Small intestine (tissue), 7 donors: ENCODE measurements around the gene NOC2L. TPM values are rescaled to one million over a fixed set of nuclear protein-coding genes. Genes with fewer than 3 reads are reported as not detected.
"Not testable (repeated sequence)": the region's sequence is repeated elsewhere in the genome, so short reads cannot be mapped to it uniquely, and the experiment has no call there.

ENCODE experiments used
- DNase-seq, 2 donors: peaks; one replicate each; pipeline versions ENCODE4 v3.0.0 to v3.0.0-alpha.2; 2013
- FAIRE-seq: peaks from 2 replicates; lab custom pipeline; 2012; peaks lifted over from hg19 to GRCh38; lab: Jason Lieb, UNC
- H3K27ac ChIP-seq, 3 donors: one replicate each; pipeline ENCODE4 v1.5.1; 2013; ENCODE audit warnings: low read length in 2 of 3, mild to moderate bottlenecking in 2 of 3, control low read depth in 1 of 3, inconsistent platforms in 1 of 3, low read depth in 1 of 3, moderate library complexity in 1 of 3
- H3K27me3 ChIP-seq, 3 donors: one replicate each; pipeline ENCODE4 v1.6.1; 2013; ENCODE audit warnings: low read length in 3 of 3, inconsistent platforms in 1 of 3; ENCODE audit not compliant: control insufficient read depth in 3 of 3, insufficient read depth in 3 of 3
- H3K36me3 ChIP-seq, 3 donors: one replicate each; pipeline ENCODE4 v1.6.1; 2013; ENCODE audit warnings: low read length in 3 of 3, inconsistent platforms in 1 of 3, low read depth in 1 of 3, mild to moderate bottlenecking in 1 of 3, moderate library complexity in 1 of 3; ENCODE audit not compliant: control insufficient read depth in 3 of 3, insufficient read depth in 2 of 3
- H3K4me1 ChIP-seq, 3 donors: one replicate each; pipeline ENCODE4 v1.6.1; 2013; ENCODE audit warnings: low read length in 2 of 3, inconsistent platforms in 1 of 3, low read depth in 1 of 3, mild to moderate bottlenecking in 1 of 3, moderate library complexity in 1 of 3; ENCODE audit not compliant: control insufficient read depth in 3 of 3, insufficient read depth in 2 of 3
- H3K4me3 ChIP-seq, 3 donors: one replicate each; pipeline ENCODE4 v1.5.1; 2013; ENCODE audit warnings: low read length in 3 of 3, control low read depth in 1 of 3, inconsistent platforms in 1 of 3, low read depth in 1 of 3, mild to moderate bottlenecking in 1 of 3, moderate library complexity in 1 of 3
- H3K9me3 ChIP-seq, 2 donors: one replicate each; pipeline ENCODE4 v1.6.1; 2013; ENCODE audit warnings: low read depth in 1 of 2, low read length in 1 of 2; ENCODE audit not compliant: control insufficient read depth in 2 of 2, insufficient read depth in 1 of 2
- WGBS, 3 donors: extraction: QIAGEN DNeasy Blood & Tissue Kit; methylation state at CpG; one replicate each; pipeline ENCODE4 v1.1.7; 2013; 5-methylcytosine and 5-hydroxymethylcytosine counted together
- polyA plus RNA-seq, 4 donors: library from polyadenylated mRNA; stranded (reverse) in 3 of 4; unstranded in 1 of 4; fragments of 200-250 nt in 3 of 4; fragments of 120-200 nt in 1 of 4; gene quantifications; one replicate each; pipeline versions ENCODE4 v1.2.1 to v1.2.3, GENCODE V29; 2013
- donor health status: healthy with polysubstance abuse.
- donor health status: control.
- donor health status: control.
- donor health status: Bipolar disorder and iron deficiency.
- donor health status: healthy.

The NOC2L gene
- polyA plus RNA-seq, 4 donors, result 34.0 to 69.3 (median 45.4) TPM

- no peak for FAIRE-seq
- H3K36me3 ChIP-seq, result no peaks in the 10 kb centered on the region
- no peak for DNase-seq
- peaks cover 0 to 45% (median 3%) of the 10 kb centered on the region in 3 donors for H3K27me3 ChIP-seq
- peaks cover 0 to 22% (median 0%) of the 10 kb centered on the region in 3 donors for H3K4me1 ChIP-seq
- H3K9me3 ChIP-seq, result no peaks in the 10 kb centered on the region
- no peak overlapping the region for H3K27ac ChIP-seq
- no peak overlapping the region for H3K4me3 ChIP-seq
- 93 to 94% (median 94%) methylated on average over 20 to 21 of the region's 21 CpGs for WGBS, 3 donors
These were observed 56.3 kb downstream of the NOC2L start for GRCh38 chr1:902802-903201.

DNA sequence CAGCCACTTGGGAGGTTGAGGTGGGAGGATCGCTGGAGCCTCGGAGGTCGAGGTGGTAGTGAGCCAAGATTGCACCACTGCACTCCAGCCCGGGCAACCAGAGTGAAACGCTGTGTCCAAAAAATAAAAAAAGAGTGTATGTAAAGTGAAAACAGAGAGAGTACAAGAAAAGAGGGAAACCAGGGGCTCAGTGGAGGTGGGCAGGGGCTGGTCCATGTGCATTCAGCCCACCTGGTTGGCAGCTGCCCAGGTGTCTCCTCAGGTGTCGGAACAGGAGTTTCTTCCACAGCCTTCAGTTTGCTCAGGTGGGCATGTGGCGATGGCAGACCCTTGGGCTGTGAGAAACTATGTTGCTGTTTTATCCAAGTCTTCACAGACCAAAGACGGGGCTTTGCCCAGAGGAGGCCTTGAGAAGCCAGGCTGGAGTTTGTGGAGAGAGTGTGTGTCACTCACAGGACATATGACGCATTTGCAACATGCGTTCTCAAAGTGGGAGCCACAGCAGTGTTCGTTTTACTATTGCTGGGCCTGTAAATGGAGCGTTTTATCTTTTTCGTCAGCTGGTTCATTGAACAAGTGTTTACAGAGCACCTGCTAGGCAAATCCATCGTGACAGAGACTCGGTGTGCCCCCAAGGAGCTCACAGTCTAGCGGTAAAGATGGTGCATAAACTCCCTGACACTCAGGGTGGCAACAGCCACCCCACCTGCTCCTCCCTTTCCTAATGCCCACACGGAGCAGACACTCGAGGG lies 57.8 kb downstream of the NOC2L start:
- Histone ChIP-seq H3K4me1 (peaks cover 0 to 14% (median 0%) of the 10 kb centered on the region in 3 donors), H3K4me3 (no peak overlapping the region), H3K9me3 (no peaks in the 10 kb centered on the region), H3K27ac (no peak overlapping the region), H3K36me3 (no peaks in the 10 kb centered on the region), H3K27me3 (peaks cover 0 to 46% (median 3%) of the 10 kb centered on the region in 3 donors)
- FAIRE-seq (no peak), DNase-seq (no peak)
- 54 to 75% (median 67%) methylated on average over 18 of the region's 18 CpGs for WGBS, 3 donors

- 72 to 85% (median 82%) methylated on average over 8 of the region's 8 CpGs for WGBS, 3 donors
- DNase-seq (no peak), FAIRE-seq (no peak)
- Histone ChIP-seq H3K4me3 (no peak overlapping the region), H3K27ac (no peak overlapping the region), H3K36me3 (no peaks in the 10 kb centered on the region), H3K27me3 (peaks cover 0 to 32% (median 3%) of the 10 kb centered on the region in 3 donors), H3K4me1 (no peaks in the 10 kb centered on the region), H3K9me3 (no peaks in the 10 kb centered on the region)
These were observed 59.3 kb downstream of the NOC2L start for GRCh38 chr1:899636-900317.

- H3K27me3 ChIP-seq, result peaks cover under 1 to 25% (median 3%) of the 10 kb centered on the region in 3 donors
- H3K27ac ChIP-seq, FAIRE-seq, H3K9me3 ChIP-seq, DNase-seq, H3K4me3 ChIP-seq, H3K36me3 ChIP-seq, H3K4me1 ChIP-seq: not testable (repeated sequence)
- WGBS, 3 donors, result 70 to 76% (median 71%) methylated on average over 17 of the region's 17 CpGs
These were observed 61.1 kb downstream of the NOC2L start for GRCh38 chr1:897951-898350.

- Histone ChIP-seq H3K27ac (no peak overlapping the region), H3K9me3 (no peaks in the 10 kb centered on the region), H3K27me3 (peaks cover 2 to 27% (median 3%) of the 10 kb centered on the region in 3 donors), H3K4me3 (no peak overlapping the region), H3K4me1 (no peaks in the 10 kb centered on the region), H3K36me3 (no peaks in the 10 kb centered on the region)
- DNase-seq, result no peak
- no peak for FAIRE-seq
- 52 to 67% (median 63%) methylated on average over 8 of the region's 8 CpGs for WGBS, 3 donors
These were observed 61.8 kb downstream of the NOC2L start for GRCh38 chr1:897226-897625.

Other genes with a start within 250 kb of the NOC2L start
- gene SAMD11, start 35.3 kb downstream of the NOC2L start, polyA plus RNA-seq, result 10 to 100 TPM in 1 of 4 donors, 1 to 10 TPM in 2, under 1 TPM in 1; 0.89 to 13.6 (median 6.8) TPM
- gene KLHL17, start 1.3 kb upstream of the NOC2L start, polyA plus RNA-seq, result 10 to 100 TPM in 1 of 4 donors, 1 to 10 TPM in 3; 3.9 to 11.9 (median 6.8) TPM
- gene PLEKHN1, start 7.2 kb upstream of the NOC2L start, polyA plus RNA-seq, result under 1 TPM; 0.64 to 0.89 (median 0.76) TPM
- 1 to 10 TPM in 1 of 4 donors, under 1 TPM in 2, not detected in 1; 0.22 to 1.6 (median 0.30) TPM for gene PERM1, start 22.8 kb upstream of the NOC2L start, polyA plus RNA-seq
- 1 to 10 TPM in 3 of 4 donors, under 1 TPM in 1; 0.89 to 8.2 (median 5.3) TPM for gene HES4, start 40.8 kb upstream of the NOC2L start, polyA plus RNA-seq
- 100 to 1,000 TPM in 2 of 4 donors, 10 to 100 TPM in 2; 21.1 to 282 (median 182) TPM for gene ISG15, start 54.2 kb upstream of the NOC2L start, polyA plus RNA-seq
- 100 to 1,000 TPM in 1 of 4 donors, 10 to 100 TPM in 3; 13.2 to 104 (median 19.9) TPM for gene AGRN, start 60.9 kb upstream of the NOC2L start, polyA plus RNA-seq
- under 1 TPM in 3 of 4 donors, not detected in 1; 0.15 to 0.45 (median 0.18) TPM for gene RNF223, start 115.0 kb upstream of the NOC2L start, polyA plus RNA-seq
- gene C1orf159, start 156.8 kb upstream of the NOC2L start, polyA plus RNA-seq, result 10 to 100 TPM in 3 of 4 donors, 1 to 10 TPM in 1; 9.2 to 19.0 (median 12.6) TPM
- under 1 TPM in 2 of 4 donors, not detected in 2; 0.21 to 0.36 TPM for gene TTLL10, start 214.6 kb upstream of the NOC2L start, polyA plus RNA-seq
- 1 to 10 TPM in 2 of 4 donors, under 1 TPM in 1, not detected in 1; 0.47 to 5.9 (median 1.8) TPM for gene TNFRSF18, start 247.3 kb upstream of the NOC2L start, polyA plus RNA-seq